Neural progenitor cell (in vitro differentiated cells): ENCODE data around the gene ATP2B3.
A peak's percentile ranks its signal among the peaks of the same experiment; 100 is the strongest.

Source experiments
- CTCF ChIP-seq: fragments of 200-600 bp; sonication (generic); IDR thresholded peaks from 2 replicates; pipeline ENCODE4 v1.5.1; 2017; ENCODE audit warnings: antibody characterized with exemption, mild to moderate bottlenecking
- EZH2phosphoT487 ChIP-seq: fragments of 200-600 bp; sonication (generic); IDR thresholded peaks from 2 replicates; pipeline ENCODE4 v1.6.1; 2017; ENCODE audit warnings: antibody characterized with exemption

GRCh38 chrX:153469811-153470410 is 47.5 kb upstream of the ATP2B3 start:
- TF ChIP-seq CTCF, result peak; percentile 13
- no peak for TF ChIP-seq EZH2phosphoT487
